ENCODE results near the gene VTN. TPM values are rescaled to one million over a fixed set of nuclear protein-coding genes. Genes with fewer than 3 reads are reported as not detected.

VTN gene
- total and polyA plus RNA-seq, 2 experiments from 2014 or later, result 0.16 TPM; not detected in 1

- H3K36me3 ChIP-seq (ENCODE audit: insufficient read depth), result no peaks in the 10 kb centered on the region
- H3K9me3 Mint-ChIP-seq, result no peaks in the 10 kb centered on the region
- ATAC-seq, result no peak
- peaks cover 33% of the 10 kb centered on the region for H3K27me3 Mint-ChIP-seq (ENCODE audit: insufficient read depth, low read depth, poor library complexity)
- H3K4me1 Mint-ChIP-seq, result peaks cover 21% of the 10 kb centered on the region
- peak overlapping the region; percentile 90 for H3K4me2 ChIP-seq
- peaks cover 17% of the 10 kb centered on the region; the same call in 1 of the 2 replicates for H4K20me1 ChIP-seq (replicated peaks; ENCODE audit: insufficient read depth)
- no peaks in the 10 kb centered on the region for H3K9me2 ChIP-seq (ENCODE audit: insufficient read depth)
- H3K4me3 Mint-ChIP-seq, result peak overlapping the region; percentile 70
- peaks cover 9% of the 10 kb centered on the region; the same call in 1 of the 2 replicates for H3K4me1 ChIP-seq (ENCODE audit: insufficient read depth)
- no peaks in the 10 kb centered on the region; the same call in 1 of the 2 replicates for H3F3A ChIP-seq (replicated peaks; ENCODE audit: low read depth)
- no peak for DNase-seq (ENCODE audit: low spot score)
- no peaks in the 10 kb centered on the region for H3K79me2 ChIP-seq (replicated peaks; ENCODE audit: insufficient read depth)
- peaks cover 22% of the 10 kb centered on the region for H3K27me3 ChIP-seq (ENCODE audit: insufficient read depth)
- H2AFZ ChIP-seq, result no peak overlapping the region
- no peak overlapping the region for H3K27ac ChIP-seq (ENCODE audit: low read depth)
- H3K36me3 Mint-ChIP-seq (ENCODE audit: low read depth), result no peaks in the 10 kb centered on the region
- no peak overlapping the region for H3K27ac Mint-ChIP-seq
- TF ChIP-seq ZNF331 (CRISPR knock-in tag; IDR thresholded peaks at IDR 0.05; ENCODE audit: low read depth) (no peak), REST (IDR thresholded peaks at IDR 0.05; ENCODE audit: unreplicated experiment) (no peak), ZNF462 (CRISPR knock-in tag; IDR thresholded peaks at IDR 0.05) (no peak), EZH2 (IDR thresholded peaks at IDR 0.05; ENCODE audit: low read depth, unreplicated experiment) (no peak), EZH2phosphoT487 (IDR thresholded peaks at IDR 0.05; ENCODE audit: unreplicated experiment) (no peak), ETS1 (IDR thresholded peaks at IDR 0.05) (no peak), NANOG (IDR thresholded peaks at IDR 0.05; ENCODE audit: borderline replicate concordance) (no peak), CREB1 (CRISPR knock-in tag; IDR thresholded peaks at IDR 0.05; ENCODE audit: low read depth) (no peak)
- H3K4me3 ChIP-seq, result peak overlapping the region; percentile 86
Observed at GRCh38 chr17:28372945-28373274, 2.8 kb upstream of the VTN start.

All from GM23338 (cell line).